ENCODE data around the gene ANKFN1.
A peak's percentile ranks its signal among the peaks of the same experiment; 100 is the strongest.

The ANKFN1 gene

DNA sequence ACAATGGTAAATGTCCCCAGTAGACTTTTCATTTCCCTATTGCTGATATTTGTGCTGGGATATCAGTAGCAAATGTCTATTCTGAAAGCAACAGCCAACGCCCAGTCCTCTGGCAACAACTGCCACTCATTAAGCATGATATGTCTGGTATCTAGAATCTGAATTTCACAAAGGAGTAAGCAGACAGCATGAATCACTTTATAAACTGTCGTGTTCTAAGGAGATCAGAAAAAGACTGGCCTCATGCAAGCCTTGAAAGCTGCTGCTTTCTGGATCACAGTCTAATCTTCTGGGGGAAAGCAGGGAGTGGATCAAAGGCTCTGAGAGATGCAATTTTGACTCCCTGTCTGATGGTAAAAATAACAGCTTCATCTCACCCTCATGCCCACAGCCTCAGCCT lies 287.1 kb downstream of the ANKFN1 start:
- TF ChIP-seq, protein P1, sequence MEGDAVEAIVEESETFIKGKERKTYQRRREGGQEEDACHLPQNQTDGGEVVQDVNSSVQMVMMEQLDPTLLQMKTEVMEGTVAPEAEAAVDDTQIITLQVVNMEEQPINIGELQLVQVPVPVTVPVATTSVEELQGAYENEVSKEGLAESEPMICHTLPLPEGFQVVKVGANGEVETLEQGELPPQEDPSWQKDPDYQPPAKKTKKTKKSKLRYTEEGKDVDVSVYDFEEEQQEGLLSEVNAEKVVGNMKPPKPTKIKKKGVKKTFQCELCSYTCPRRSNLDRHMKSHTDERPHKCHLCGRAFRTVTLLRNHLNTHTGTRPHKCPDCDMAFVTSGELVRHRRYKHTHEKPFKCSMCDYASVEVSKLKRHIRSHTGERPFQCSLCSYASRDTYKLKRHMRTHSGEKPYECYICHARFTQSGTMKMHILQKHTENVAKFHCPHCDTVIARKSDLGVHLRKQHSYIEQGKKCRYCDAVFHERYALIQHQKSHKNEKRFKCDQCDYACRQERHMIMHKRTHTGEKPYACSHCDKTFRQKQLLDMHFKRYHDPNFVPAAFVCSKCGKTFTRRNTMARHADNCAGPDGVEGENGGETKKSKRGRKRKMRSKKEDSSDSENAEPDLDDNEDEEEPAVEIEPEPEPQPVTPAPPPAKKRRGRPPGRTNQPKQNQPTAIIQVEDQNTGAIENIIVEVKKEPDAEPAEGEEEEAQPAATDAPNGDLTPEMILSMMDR (conservative IDR thresholded peaks at IDR 0.05; ENCODE audit: low read depth, low read length), result no peak
- DNase-seq (ENCODE audit: low read depth), result peak; percentile 1
- H3K4me3 ChIP-seq (ENCODE audit: low read depth, low read length), result no peak overlapping the region

DNA sequence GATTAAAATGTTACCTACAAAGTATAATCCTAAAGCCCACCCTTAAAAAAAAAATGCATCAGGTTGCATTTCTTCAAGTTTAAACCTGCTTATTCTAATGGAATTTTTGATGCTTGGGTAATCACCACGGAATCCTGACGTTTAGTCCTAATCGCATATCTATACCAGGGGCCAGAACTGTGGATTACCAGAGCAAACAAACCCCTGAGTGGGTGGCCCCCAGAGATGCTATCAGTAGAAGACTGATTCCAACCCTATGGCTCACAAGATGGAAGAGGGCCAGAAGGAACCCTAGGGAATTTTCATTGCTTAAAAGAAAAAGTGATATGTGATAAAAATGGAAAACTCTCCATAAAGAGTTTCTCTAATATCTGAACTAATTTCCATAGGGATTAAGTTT lies 288.0 kb downstream of the ANKFN1 start:
- no peak overlapping the region for H3K4me3 ChIP-seq (ENCODE audit: low read depth, low read length)
- DNase-seq (ENCODE audit: low read depth), result peak; percentile 27
- TF ChIP-seq, protein P1 (conservative IDR thresholded peaks at IDR 0.05; ENCODE audit: low read depth, low read length), result no peak

DNA sequence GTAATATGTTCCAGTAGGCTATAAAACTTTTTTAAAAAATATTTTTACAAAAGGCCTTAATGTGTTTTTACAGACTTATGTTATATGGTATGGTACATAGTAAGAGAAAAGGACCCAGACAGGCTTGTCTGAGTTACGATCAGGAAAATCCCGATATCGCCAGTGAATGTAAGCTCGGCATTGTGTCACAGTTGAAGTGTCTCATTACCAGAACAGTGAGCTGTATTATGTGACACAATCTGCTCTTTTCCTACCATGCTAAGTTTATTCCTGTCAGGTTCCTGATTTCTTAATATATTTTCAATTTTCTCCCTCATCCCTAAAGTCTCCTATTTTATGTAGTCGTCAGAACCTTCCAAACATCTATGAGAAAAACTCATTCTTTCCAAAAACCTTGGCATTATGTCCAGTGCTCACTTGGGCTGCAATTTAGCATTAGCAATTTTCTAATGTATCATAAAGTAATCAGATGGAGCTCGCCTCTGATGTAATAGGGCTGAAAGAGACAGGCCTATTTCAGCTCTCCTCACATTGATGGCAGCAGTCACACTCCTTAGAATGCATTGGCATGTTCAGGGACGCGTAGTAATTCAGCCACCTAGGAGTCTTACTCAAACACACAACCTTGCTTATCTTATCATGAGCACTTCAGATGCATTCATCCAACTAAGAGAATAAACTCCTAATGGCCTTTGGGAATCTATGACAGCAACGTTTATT lies 292.6 kb downstream of the ANKFN1 start:
- TF ChIP-seq, protein P1 (conservative IDR thresholded peaks at IDR 0.05; ENCODE audit: low read depth, low read length), result no peak
- DNase-seq (ENCODE audit: low read depth), result no peak
- no peak overlapping the region for H3K4me3 ChIP-seq (ENCODE audit: low read depth, low read length)

DNA sequence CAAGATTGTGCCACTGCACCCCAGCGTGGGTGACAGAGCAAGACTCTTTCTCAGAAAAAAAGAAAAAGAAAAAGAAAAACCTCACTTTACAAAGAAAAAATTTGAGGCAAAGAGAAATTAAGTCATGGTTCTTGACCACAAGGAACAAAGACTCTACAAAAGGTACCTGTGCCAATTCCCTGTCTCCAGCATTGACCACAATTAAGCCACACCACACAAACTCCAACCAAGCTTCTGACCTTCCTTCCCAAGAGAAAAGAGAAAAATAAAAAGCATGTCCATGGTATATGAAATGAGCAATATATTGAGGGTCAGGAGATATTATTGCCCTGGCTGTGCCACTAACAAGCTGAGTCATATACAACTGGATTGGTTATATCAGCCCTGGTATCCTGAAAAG lies 293.9 kb downstream of the ANKFN1 start:
- H3K4me3 ChIP-seq (ENCODE audit: low read depth, low read length), result no peak overlapping the region
- no peak for DNase-seq (ENCODE audit: low read depth)
- TF ChIP-seq, protein P1 (conservative IDR thresholded peaks at IDR 0.05; ENCODE audit: low read depth, low read length), result no peak

DNA sequence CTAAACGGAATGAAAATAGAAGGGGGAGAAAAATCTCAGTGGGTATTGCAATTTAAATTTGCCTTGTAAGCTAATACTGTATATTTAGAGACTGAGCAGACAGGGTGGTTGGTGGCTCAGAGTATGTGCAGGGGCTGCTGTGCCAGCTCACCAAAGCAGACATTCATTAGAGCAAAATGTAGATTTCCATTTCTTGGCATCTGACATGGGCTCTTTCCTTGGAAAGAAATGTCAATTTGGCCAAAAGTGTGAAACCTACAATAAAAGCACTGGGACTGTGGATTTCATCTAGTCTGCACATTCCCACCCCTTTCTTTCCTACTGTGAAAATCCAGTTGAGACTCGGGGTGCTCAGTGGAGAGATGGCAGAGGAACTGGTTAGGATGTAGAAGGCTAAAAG lies 295.1 kb downstream of the ANKFN1 start:
- DNase-seq (ENCODE audit: low read depth), result no peak
- H3K4me3 ChIP-seq (ENCODE audit: low read depth, low read length), result no peak overlapping the region
- TF ChIP-seq, protein P1 (conservative IDR thresholded peaks at IDR 0.05; ENCODE audit: low read depth, low read length), result no peak

DNA sequence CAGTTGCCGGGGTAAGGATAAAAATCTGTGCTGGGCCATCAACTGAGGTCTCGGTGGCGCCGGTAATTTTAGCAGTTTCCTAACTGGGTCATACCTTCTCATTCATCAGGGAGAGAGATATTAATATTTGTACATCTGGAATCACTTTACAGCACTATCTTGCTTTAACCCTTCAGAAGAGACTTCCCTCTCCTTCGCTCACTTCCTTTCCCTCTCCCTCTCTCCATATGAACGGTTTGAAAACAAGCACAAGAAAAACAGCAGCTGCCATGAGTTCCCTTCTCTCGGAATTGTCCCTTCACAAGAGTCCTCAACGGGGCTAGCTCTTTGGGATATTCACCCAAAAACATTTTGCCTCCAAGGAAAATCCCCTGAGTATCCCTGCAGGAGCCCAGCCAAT lies 295.9 kb downstream of the ANKFN1 start:
- no peak for DNase-seq (ENCODE audit: low read depth)
- TF ChIP-seq, protein P1 (conservative IDR thresholded peaks at IDR 0.05; ENCODE audit: low read depth, low read length), result no peak
- H3K4me3 ChIP-seq (ENCODE audit: low read depth, low read length), result no peak overlapping the region

DNA sequence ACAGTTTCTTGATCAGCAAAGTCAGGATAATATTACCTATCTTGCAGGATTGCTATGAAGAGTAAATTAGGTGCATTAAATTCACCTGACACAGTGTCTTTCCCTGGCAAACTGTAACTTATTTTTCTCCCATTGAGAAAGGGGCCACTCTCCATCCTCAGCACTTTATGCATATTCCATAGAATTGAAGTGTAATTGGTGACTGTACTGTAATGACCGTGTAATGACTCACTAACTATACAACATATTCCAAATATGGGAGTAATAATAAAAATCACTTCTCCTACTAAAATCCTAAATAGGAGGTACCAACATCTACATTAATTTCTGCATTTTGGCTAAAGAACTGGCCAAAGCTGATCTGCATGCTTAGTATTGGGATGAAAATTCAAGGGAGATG lies 298.4 kb downstream of the ANKFN1 start:
- no peak for DNase-seq (ENCODE audit: low read depth)
- TF ChIP-seq, protein P1 (conservative IDR thresholded peaks at IDR 0.05; ENCODE audit: low read depth, low read length), result no peak
- H3K4me3 ChIP-seq (ENCODE audit: low read depth, low read length), result no peak overlapping the region
